ENCODE measurements around the gene EFEMP2. TPM values are rescaled to one million over a fixed set of nuclear protein-coding genes. Genes with fewer than 3 reads are reported as not detected.

EFEMP2 gene
- total RNA-seq, 4 donors from 2014 or later: 3.6 to 29.0 (median 10.2) TPM

GRCh38 chr11:65859812-65860277 is 12.8 kb downstream of the EFEMP2 start:
- H3K4me3 ChIP-seq: peak overlapping the region; percentile 83 to 94 (median 86)
- DNase-seq: no peak
- no peaks in the 10 kb centered on the region for H3K9me3 ChIP-seq
- peaks cover 17 to 50% (median 38%) of the 10 kb centered on the region in 3 donors for H3K36me3 ChIP-seq
- WGBS, 2 donors: 0 to 2% methylated on average over 16 of the region's 16 CpGs
- no peak for TF ChIP-seq POLR2A (IDR thresholded peaks at IDR 0.05)
- no peak for TF ChIP-seq CTCF (IDR thresholded peaks at IDR 0.05)
- H3K27me3 ChIP-seq: no peaks in the 10 kb centered on the region
- H3K27ac ChIP-seq: peak overlapping the region; percentile 96 to 98 (median 97)
- intact Hi-C loops (cut with DNase I): no loop called here
- peaks cover 27 to 74% (median 34%) of the 10 kb centered on the region in 3 donors for H3K4me1 ChIP-seq

- Histone ChIP-seq H3K27ac (peak overlapping the region; percentile 96 to 98 (median 97)), H3K9me3 (no peaks in the 10 kb centered on the region), H3K4me3 (peak overlapping the region; percentile 83 to 94 (median 86)), H3K36me3 (peaks cover 16 to 50% (median 38%) of the 10 kb centered on the region in 3 donors), H3K4me1 (peaks cover 27 to 80% (median 34%) of the 10 kb centered on the region in 3 donors), H3K27me3 (no peaks in the 10 kb centered on the region)
- TF ChIP-seq CTCF (IDR thresholded peaks at IDR 0.05): peak in 1 of 6 experiments; percentile 25
- TF ChIP-seq POLR2A (IDR thresholded peaks at IDR 0.05): peak in 3 of 4 donors; percentile 87 to 96 (median 93)
- DNase-seq: peak; percentile 98
- intact Hi-C loops (cut with DNase I): no loop called here
- WGBS, 2 donors: 1% methylated on average over 14 to 30 of the region's 46 CpGs
Measured at GRCh38 chr11:65859095-65859811, 13.3 kb downstream of the EFEMP2 start.

GRCh38 chr11:65858681-65859087 is 13.9 kb downstream of the EFEMP2 start:
- H3K27me3 ChIP-seq: no peaks in the 10 kb centered on the region
- no peak for DNase-seq
- WGBS, 2 donors: 0% methylated on average over 10 of the region's 10 CpGs
- H3K36me3 ChIP-seq: peaks cover 21 to 50% (median 38%) of the 10 kb centered on the region in 3 donors
- peak overlapping the region; percentile 96 to 98 (median 97) for H3K27ac ChIP-seq
- peak overlapping the region; percentile 83 to 94 (median 86) for H3K4me3 ChIP-seq
- intact Hi-C loops (cut with DNase I): no loop called here
- no peak for TF ChIP-seq POLR2A (IDR thresholded peaks at IDR 0.05)
- no peak for TF ChIP-seq CTCF (IDR thresholded peaks at IDR 0.05)
- peaks cover 27 to 80% (median 34%) of the 10 kb centered on the region in 3 donors for H3K4me1 ChIP-seq
- H3K9me3 ChIP-seq: no peaks in the 10 kb centered on the region

GRCh38 chr11:65857853-65858680 is 14.5 kb downstream of the EFEMP2 start, which contains the start of gene CFL1:
Gene CFL1 (minus strand): TSS chr11:65858180. CDS start chr11:65858099, 81 bp downstream.
- Histone ChIP-seq H3K4me3 (peak within 1 kb of the TSS; percentile 83 to 94 (median 86)), H3K4me1 (peaks cover 27 to 82% (median 34%) of the 10 kb centered on the region in 3 donors), H3K27ac (peak within 1 kb of the TSS; percentile 96 to 98 (median 97)), H3K36me3 (peaks cover 27 to 50% (median 41%) of the 10 kb centered on the region in 3 donors), H3K9me3 (no peaks in the 10 kb centered on the region), H3K27me3 (no peaks in the 10 kb centered on the region)
- intact Hi-C loops (cut with DNase I): no loop called here
- TF ChIP-seq POLR2A (IDR thresholded peaks at IDR 0.05) (peak; percentile 80 to 99 (median 93)), CTCF (IDR thresholded peaks at IDR 0.05) (peak in 2 of 6 experiments; percentile 5 to 42)
- DNase-seq: peak; percentile 87
- 0 to 1% methylated on average over 10 to 16 of the region's 92 CpGs for WGBS, 2 donors

Data from esophagus squamous epithelium (tissue), 5 donors.